Hematopoietic multipotent progenitor cell treated with erythropoietin and hydrocortisone succinate and interleukin-3 and kit ligand, for 6 days (in vitro differentiated cells): Measurements from ENCODE around the gene PTPN4.
"Not testable (repeated sequence)": the region's sequence is repeated elsewhere in the genome, so short reads cannot be mapped to it uniquely, and the experiment has no call there.

Experiments
- DNase-seq: peaks from one replicate; pipeline ENCODE4 v3.0.0-alpha.2; 2015

The PTPN4 gene

DNA sequence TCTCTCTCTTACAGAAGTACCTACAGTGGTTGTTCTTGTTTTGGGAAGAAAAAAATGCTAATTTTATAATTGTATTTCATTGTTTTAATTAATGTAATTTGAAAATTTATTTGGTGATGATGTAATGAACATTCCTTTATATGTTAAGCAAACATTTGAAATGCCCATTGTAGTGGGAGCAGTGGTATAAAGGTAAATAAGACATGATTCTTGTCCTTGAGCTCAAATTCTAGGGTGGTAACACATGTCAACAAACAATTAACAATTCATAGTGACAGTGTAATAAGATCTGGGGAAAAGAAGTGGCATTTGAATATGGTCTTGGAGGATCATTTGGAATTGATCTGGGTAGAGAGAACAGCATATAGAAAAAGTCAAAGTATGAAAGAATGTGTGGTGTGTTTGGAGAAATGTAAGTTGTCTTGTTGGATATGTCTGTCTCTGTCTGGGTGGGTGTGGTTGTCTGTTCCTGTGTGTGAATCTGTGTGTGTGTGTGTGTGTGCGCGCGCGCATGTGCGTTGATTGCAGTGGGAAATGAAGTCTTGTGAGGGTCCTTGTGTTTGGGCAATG is 5.8 kb downstream of the PTPN4 start:
- DNase-seq = no peak

DNA sequence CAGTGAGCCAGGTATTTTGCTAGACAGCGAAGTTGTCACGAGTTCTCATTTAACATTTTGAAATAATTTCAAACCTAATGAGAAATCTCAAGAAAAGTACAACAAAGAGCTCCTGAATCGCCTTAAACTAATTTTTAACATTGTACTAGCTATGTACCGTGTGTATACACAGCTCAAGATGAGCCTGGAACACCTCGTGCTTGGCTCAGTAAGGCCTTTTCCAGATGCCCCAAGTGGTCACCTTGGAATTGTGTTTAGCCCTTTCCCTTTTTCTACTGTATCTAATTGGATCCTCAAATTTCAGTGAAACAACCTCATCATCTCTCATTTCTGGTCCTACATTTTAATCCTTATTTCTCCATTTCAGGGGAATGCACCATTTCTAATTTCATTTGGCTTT is 7.2 kb downstream of the PTPN4 start:
- DNase-seq = no peak

DNA sequence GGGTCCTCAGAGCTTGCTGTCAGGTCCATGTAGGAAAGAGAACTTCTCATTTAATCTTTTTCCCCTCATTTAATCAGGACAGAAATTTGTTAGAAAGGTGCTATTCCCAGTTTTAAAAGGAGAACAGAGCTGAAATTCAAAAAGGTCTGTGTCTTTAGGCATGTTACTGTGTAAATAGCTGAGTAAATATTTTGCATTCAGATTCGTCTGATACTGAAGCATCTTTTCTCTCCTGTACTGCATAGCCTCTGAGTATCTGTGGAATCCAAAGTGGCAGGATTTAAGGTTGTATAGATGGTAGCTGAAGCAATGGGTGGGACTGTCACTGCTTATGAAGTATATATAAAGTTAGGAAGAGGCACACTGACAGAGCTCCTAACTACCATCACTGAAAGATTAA is 9.0 kb downstream of the PTPN4 start:
- no peak for DNase-seq

DNA sequence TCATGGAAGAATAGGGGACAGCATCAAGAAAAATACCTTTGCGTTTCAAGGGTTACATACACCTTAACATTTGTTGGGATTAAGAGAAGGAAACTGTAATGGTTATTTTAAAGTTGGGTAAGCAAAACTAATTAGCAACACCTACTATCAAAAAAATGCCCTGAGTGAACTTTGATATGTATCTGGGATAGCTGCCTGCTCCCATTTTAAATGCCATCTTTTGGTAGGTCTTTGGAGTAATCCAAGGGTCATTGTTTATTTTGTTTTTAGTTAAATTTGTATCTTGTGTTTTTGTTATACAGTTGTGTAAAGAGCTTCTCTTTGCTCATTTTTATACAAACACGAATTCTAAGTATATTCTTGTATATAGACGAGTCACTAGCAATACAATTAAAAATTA is 9.9 kb downstream of the PTPN4 start:
- no peak for DNase-seq

DNA sequence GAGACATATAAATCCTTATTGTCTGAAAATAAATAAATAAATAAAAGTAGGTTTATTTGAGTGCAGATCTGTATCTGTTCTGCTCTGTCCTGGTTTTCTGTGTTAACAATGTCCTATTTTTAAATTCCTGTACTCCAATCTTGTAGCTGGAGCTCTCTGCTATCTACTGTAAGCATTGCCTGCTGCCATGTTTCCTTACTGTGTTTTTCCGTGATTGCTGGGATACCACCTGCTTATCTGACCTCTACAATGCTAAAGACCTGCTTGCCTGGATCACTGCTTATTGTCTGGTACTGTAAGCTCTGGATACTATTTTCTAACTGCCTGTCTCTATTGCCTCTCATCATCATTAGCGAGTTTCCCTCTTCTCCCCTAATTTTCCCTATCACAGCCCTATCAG is 11.6 kb downstream of the PTPN4 start:
- peak; percentile 19 for DNase-seq

DNA sequence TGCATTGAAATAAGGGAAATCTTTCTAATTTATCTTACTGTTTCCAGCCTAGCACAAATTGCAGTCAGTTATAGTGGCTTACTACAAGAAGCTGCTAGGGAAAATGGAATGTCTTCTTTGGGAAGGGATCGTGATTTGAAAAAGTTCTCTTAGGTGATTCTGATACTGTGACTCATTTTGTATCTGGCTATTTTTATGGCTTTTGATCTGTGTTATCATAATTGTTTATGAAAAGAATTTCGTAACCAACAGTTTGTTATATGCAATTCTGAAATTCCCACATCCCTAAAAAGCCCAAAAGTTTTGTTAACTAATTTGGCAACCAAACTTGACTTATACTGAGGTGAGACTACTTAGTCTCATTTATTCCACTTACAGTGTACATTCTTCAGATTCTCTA is 12.4 kb downstream of the PTPN4 start:
- DNase-seq = no peak

DNA sequence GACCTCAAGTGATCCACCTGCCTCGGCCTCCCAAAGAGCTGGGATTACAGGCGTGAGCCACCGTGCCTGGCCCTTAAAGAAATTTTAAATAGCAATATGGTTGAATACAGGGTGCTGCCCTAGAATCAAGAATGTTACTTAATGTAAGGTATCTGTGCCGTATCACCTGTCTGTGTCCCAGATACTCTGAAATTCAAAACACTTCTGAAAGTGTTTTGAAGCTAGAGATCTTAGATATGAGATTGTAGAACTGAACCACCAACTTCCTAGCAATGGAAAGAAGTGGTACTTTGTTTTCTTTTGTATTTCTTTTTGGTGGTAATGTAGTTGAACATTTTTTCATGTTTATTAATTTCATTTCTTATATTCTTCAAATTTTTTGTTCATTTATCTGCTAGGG is 13.0 kb downstream of the PTPN4 start:
- DNase-seq = no peak

DNA sequence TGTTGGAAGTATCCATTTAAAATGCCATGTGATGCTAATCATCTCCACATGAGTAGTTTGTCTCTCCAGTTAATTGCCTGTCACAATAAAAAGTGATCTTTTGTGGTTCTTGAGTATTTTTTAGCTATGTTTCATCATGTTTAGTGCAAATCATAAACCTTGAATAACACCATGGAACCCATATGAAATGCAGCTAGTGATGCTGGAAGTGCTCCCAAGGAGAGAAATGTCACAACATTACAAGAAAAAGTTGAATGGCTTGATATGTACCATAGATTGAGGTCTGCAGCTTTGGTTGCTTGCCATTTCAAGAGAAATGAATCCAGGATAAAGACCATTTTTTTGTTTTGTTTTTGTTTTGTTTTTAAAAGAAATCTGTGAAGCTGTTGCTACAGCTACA is 14.3 kb downstream of the PTPN4 start:
- no peak for DNase-seq

DNA sequence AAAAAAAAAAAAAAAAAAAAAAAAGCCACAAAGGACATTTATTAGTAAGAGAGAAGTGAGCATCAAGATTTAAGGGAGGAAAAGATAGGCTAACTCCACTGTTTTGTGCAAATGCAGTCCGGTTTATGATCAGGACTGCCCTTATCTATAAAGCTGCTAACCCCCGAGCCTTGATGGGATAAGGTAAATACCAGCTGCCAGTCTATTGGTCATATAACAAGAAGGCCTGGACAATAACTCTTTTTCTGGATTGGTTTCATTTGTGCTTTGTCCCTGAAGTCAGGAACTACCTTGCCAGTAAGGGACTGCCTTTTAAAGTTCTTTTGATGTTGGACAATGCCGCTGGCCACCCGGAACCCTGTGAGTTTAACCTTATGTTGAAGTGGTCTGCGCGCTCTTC is 15.4 kb downstream of the PTPN4 start:
- DNase-seq = no peak

DNA sequence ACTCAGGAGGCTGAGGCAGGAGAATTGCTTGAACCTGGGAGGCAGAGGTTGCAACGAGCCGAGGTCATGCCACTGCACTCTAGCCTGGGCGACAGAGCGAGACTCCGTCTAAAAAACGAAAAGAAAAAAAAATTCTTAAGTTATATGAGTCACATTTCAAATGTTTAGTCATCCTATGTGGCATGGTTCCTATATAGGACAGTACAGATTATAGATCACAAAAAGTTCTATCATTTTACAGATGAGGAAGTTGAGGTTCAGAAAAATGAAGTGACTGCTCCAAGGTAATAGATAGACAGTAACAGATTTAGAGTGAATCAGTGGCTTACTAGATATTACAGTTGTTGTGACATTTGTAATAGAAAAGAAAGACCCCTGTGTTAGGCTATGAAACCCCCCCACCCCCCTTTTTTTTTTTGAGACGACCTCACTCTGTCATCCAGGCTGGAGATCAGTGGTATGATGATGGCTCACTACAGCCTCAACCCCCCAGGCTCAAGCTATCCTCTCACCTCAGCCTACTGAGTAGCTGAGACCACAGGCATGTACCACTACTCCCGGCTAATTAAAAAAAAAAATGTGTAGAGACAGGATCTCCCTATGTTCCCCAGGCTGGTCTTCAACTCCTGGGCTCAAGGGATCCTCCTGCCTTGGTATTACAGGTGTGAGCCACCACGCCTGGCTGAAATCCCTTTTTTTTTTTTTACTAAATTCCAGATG is 22.7 kb downstream of the PTPN4 start:
- no peak for DNase-seq

DNA sequence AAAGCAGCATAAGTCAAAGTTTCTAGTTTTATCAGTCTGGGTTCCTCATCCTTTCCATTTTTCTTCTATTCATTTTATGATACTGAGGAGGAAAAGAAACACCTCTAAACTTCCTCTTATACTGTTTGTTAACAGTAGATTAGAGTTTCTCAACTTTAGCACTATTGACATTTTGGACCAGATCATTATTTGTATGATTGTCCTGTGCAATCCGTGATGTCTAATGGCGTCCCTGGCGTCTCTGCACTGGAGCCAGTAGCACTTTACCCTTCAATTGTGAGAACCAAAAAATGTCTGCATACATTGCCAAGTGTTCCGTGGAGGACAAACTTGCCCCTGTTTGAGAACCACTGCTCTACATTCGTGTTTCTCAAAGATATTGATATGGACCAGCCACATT is 25.2 kb downstream of the PTPN4 start:
- DNase-seq = no peak

DNA sequence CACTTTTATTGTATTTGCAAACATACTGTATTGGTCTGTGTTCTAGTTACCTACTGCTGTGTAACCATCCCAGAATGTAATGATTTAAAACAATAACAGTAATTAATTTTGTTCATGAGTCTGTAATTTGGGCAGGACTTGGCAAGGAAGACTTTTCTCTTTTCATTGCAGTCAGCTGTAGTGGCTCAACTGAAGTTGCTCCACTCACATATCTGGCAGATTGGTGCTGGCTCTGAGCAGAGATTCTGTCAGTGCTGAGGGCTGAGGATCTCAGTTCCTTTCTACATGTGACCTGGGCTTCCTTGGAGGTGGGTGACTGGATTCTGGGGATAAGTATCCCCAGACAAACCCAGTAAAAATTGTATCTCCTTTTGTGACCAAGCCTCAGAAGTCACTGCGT is 26.6 kb downstream of the PTPN4 start:
- no peak for DNase-seq

DNA sequence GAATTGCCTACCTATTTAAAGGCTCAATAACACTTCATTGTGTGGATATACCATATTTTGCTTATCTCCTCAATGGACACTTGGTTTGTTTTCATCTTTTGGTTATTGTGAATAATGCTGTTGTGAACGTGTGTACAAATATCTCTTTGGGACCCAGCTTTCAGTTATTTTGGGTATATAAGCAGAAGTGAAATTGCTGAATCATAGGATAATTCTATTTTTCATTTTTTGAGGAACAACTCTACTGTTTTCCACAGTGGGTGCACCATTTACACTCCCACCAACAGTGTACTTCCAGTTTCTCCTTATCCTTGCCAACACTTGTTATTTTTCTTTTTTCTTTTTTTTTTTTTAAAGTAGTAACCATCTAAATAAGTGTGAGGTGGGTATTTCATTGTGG is 29.0 kb downstream of the PTPN4 start:
- DNase-seq = no peak

DNA sequence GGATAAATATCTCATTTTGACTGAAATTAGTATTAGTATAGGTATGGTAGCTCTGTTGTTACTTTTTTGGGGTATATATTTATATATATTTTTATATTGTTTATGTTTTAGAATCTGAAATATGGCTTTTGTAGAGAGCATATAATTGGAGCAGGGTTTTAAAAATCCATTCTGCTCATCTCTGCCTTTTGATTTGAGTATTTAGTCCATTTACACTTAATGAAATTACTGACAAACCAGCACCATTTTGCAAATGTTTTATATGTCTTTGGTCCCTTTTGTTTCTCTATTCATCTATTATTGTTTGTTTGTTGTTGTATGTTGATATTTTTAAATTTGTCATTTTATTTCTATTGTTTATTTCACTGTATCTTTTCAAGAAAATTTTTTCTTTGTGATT is 30.7 kb downstream of the PTPN4 start:
- DNase-seq = no peak

DNA sequence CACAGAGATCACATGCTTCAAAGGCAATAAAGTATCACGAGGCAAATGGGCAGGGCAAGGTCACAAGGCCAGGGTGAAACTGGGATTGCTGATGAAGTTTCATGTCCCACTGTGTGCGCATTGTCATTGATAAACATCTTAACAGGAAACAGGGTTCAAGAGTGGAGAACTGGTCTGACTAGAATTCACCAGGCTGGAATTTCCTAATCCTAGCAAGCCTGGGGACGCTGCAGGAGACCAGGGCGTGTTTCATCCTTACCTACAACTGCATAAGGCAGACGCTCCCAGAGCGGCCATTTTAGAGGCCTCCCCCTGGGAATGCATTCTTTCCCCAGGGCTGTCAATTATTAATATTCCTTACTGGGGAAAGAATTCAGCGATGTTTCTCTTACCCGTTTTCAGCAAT is 33.2 kb downstream of the PTPN4 start:
- DNase-seq = no peak

DNA sequence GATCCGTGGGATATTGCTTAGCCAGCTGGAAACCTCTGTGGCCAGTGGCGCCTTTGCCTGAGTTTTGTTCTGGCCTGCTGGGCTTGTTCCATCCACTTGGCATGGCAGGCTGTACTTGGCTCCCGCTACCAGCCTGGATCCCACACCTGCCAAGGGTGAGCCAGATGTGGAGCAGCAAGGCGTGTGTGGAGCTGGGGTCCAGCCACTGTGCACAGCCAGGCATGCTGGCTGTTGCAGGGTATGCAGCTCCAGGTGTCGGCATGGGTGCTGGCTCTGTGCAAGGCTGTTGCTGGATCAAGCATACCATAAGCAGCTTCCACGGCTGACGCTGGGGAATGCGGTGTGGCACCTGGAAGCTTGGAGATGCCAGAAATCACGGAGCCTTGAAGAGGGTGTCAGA is 34.5 kb downstream of the PTPN4 start:
- no peak for DNase-seq

DNA sequence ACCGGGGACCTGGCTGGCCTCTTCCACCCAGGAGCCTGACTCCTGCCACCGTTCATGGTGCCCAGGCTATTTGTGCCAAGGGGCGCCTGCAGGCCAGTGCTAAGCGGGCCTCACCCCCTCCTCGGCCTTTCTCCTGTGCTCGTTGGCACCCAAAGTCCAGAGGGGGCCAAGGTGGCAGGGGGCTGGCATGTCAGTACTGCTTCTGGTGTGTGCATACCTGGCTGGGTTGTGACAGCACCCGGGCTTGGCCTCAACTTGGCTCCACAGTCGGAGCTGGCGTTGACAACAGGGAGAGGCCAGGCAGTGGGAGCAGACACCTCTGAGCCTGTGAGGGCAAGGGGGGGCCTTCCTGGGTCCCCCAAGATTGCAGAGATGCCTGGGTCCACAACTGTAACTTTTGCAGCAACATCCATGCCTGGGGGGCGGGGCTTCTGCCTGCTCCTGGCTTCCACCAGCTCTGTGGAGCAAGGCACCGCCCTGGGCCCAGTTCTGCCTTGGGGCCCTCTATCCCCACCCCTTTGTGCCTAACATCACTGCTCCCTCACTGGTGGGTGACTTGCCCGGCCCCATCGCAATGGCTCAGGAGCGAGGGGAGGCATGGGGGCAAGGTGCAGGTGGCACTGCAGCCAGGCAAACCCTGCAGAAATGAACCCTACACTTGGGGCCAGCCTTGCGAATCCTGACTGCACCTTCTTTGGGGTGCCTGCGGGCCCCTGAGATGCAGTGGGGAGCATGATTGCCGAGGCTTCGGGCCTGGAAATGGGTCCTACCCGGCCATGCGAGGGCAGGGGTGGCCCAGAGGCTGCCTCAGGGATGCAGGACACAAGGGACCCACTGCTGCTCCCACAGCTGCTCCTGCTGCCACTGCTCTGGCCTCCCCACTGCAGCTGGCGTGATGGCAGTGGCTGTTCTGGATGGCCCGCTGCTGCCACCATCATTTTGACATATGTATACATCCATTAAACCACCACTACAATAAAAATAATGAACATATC is 35.9 kb downstream of the PTPN4 start:
- DNase-seq = no peak

DNA sequence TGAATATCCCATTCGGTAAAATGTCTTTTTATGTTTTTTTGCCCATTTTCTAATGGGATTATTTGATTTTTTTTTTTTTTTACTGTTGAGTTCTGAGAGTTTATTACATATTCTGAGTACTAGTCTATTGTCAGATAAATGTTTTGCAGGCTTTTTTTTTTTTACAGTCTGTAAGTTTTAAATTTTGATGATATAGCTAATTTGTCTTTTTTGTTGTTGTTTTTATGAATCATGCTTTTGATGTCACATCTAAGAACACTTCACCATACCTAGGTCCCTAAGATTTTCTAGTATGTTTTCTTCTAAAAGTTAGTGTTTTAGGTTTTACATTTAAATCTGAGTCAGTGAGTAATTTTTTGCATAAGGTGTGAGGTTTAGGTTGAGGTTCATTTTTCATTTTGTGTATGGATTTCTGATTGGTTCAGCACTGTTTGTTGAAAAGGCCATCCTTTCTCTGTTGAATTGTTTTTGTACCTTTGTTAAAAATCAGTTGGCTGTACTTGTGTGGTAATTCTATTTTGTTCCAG is 40.7 kb downstream of the PTPN4 start:
- no peak for DNase-seq

DNA sequence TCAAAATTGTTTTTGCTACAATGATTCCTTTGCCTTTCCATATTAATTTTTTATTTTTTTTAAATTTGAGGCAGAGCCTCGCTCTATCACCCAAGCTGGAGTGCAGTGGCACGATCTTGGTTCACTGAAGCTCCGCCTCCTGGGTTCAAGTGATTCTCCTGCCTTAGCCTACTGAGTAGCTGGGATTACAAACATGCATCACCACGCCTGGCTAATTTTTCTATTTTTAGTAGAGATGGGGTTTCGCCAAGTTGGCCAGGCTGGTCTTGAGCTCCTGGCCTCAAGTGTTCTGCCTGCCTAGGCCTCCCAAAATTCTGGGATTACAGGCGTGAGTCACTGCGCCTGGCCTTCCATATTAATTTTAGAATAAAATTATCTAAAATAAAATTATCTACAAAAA is 41.3 kb downstream of the PTPN4 start:
- DNase-seq = no peak

DNA sequence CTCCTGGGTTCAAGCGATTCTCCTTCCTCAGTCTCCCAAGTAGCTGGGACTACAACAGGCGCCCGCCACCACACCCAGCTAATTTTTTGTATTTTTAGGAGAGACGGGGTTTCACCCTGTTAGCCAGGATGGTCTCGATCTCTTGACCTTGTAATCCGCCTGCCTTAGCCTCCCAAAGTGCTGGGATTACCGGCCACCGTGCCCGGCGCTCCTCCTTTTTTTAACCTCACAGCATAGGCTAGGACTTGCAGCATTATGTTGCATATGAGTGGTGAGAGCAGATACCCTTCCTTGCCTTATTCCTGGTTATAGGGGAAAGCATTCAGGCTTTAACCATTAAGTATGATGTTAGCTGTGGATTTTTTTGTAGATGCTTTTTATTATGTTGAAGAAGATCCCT is 42.3 kb downstream of the PTPN4 start:
- DNase-seq = not testable (repeated sequence)

DNA sequence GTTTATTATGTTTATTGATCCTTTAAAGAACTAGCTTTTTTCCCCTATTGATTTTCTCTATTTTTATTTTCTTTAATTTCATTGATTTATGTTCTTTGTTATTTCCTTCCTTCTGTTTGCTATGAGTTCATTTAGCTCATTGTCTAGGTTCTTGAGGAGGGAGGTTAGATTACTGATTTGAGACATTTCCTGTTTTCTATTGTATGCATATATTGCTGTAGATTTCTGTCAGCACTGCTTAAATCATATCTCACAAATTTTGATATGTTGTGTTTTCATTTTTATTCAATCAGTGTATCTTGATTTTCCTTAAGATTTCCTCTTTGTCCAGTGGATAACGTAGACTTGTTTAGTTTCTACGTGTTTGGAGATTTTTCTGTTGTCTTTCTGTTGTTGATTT is 43.4 kb downstream of the PTPN4 start:
- DNase-seq = no peak

DNA sequence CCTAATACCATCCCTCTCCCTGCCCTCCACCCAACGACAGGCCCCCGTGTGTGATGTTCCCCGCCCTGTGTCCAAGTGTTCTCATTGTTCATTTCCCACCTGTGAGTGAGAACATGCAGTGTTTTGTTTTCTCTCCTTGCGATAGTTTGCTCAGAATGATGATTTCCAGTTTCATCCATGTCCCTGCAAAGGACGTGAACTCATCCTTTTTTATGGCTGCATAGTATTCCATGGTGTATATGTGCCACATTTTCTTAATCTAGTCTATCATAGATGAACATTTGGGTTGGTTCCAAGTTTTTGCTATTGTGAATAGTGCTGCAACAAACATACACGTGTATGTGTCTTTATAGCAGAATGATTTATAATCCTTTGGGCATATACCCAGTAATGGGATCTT is 44.7 kb downstream of the PTPN4 start:
- not testable (repeated sequence) for DNase-seq

DNA sequence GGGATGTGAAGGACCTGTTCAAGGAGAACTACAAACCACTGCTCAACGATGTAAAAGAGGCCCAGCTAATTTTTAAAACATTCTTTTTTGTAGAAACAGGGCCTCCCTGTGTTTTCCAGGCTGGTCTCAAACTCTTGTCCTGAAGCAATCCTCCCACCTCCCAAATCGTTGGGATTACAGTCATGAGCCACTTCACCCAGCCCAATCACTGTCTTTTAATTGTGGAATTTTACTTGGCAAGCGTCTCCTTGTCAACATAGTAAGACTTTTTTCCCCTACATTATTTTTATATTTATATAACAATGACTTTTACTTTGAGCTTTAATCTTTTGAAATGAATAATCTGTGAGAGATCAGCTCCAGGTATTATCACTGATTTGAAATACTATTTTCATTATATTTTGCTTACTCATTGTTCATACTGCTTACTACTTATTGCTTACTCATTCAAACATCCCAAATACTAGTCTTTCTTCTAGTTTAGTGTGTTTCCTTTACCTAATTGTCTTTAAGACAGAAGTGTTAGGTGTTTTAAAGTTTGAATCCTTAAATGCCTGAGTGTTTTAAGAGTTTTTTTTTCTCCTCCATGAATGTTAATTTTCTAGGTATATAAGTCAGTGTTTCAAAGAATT is 48.9 kb downstream of the PTPN4 start:
- no peak for DNase-seq
